ENCODE data around the gene NUAK1.

Gene NUAK1

GRCh38 chr12:106051853-106052531 is 86.8 kb downstream of the NUAK1 start:
- DNase-seq: no peak

DNA sequence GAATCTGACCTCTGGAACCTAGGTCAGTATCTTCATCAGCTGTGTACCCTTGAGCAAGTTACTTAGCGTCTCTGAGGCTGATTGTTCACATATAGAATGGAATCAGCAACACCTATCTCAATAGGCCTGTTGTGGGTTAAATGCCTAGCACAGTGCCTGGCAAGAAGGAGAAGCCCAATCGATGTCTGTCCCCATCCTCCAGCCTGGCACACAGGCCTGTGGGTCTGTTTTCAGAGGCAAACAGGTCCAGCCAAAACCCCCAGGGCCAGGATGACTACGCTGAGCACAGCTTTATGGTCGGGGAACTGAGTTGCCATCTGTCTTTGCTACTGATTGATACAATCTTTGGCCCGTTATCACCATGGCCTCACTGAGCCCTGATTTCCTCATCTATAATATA is 89.2 kb downstream of the NUAK1 start:
- no peak for DNase-seq

DNA sequence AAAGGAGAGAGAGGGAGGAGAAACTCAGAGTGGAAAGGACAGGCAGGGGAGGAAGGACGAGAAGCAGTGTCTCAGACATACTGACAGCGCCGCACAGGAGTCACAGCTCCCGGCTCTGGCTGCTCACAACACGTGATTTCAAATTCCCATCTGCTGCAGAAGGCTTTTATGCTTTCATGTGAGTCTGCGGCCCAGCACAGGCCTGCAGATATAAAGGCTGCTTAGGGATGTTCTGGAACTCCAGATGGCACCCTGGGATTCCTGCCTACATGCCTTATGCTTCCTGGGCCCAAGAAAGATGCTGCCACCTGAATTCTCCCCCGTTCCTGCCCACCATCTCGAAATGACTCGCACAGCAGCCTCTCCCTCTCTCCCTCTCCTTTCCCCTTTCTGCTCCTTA is 89.6 kb downstream of the NUAK1 start:
- no peak for DNase-seq

- no peak for DNase-seq
Observed at GRCh38 chr12:106048676-106049075, 90.1 kb downstream of the NUAK1 start.

DNA sequence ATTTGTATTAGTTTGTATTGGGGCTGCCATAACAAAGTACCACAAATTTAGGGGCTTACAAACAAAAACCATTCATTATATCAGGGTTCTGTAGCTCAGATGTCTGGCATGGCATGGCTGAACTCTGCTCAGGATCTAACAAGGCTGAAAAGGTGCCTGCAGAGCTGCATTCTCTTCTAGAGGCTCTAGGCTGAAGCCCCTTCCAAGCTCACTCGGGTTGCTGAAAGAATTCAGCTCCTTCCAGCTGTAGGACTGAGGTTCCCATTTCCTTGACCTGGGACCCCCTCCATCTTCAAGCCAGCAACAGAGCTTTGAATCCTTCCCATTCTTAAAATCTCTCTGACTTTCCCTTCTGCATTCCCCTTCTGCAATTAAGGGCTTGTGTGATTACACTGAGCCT is 90.7 kb downstream of the NUAK1 start:
- DNase-seq: no peak

- no peak for DNase-seq
Observed at GRCh38 chr12:106046947-106047346, 91.8 kb downstream of the NUAK1 start.

DNA sequence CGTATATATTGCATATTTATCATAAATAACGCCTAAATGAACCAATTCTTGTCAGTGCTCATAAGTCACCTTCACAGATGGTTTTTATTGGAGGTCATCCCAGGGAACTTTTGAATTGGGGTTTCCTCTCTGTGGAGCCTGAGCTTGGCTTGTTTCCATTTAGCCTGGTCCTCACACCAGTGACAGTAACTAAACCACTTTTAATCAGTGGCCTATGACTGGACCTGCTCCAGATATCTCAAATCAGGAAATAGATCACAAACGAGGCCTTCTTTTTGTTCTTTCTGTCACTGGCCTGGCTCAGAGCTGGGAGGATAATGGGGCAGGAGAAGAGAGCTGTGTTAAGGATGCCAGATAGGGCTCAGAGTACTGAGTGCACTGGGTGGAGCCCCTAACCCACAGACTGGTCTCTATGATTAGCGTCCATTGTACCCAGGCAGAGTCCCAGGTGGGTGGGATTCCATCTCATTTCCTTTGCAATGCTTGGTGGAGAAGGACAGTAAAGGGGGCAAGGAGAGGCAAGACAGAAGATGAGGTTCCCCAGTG is 92.4 kb downstream of the NUAK1 start:
- DNase-seq: no peak

GRCh38 chr12:106045251-106045674 is 93.5 kb downstream of the NUAK1 start:
- DNase-seq: no peak

- no peak for DNase-seq
Observed at GRCh38 chr12:106044773-106045172, 94.0 kb downstream of the NUAK1 start.

GRCh38 chr12:106042037-106042436 is 96.7 kb downstream of the NUAK1 start:
- DNase-seq: no peak

DNA sequence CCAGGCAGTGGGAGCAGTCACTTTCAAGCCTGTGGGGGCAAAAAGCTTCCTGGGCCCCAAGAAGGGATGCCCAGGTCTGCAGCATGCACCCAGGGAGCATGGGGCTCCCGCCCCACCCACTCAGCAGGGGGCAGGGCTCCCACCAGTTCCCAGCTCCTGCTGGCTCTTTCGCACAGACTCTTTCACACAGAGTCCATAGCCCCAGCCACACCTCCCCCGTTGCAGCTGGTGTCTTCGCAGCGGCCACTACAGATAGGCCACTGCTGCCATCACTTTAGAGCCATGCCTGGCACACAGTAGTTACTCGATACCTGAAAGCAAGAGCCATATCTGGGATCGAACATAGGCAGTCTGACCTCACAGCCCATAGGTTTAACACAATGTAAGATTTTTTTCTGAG is 98.2 kb downstream of the NUAK1 start:
- no peak for DNase-seq

DNA sequence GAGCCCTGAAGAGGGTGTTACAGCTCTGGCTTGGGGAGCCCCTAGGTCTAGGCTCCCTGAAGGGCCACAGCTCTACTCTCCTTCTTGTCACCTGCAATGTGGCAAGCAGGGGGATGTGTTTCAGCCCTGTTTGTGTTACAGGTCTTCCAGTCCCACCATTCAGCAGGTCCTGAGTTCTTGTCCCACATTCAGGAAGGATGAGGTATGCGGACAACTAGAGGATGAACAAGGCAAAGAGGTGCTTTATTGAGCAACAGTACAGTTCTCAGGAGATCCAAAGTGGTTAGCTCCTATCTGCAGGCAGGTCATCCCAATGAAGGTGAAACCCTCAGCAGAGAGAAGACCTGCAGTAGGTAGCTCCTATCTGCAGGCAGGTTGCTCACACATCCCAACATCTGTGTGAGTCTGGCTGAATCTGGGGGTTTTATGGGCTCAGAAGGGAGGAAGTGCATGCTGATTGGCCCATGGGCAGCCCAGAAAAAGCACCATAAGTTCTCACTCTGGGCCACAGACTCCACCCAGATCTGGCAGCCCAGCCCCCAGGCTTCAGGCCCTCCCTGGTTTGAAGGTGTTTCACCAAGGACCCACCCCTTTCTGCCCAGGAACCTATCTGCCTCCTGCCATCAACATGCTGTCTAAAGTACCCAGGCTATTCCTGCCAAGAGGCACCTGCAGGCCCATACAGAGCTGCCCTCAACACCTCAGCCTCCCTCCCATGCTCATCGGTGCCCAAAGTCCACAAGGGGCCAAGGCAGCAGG is 98.9 kb downstream of the NUAK1 start:
- DNase-seq: no peak

- no peak for DNase-seq
Observed at GRCh38 chr12:106039242-106039641, 99.5 kb downstream of the NUAK1 start.

- no peak for DNase-seq
Observed at GRCh38 chr12:106037524-106038298, 101.0 kb downstream of the NUAK1 start.

GRCh38 chr12:106035421-106035820 is 103.3 kb downstream of the NUAK1 start:
- DNase-seq: no peak

DNA sequence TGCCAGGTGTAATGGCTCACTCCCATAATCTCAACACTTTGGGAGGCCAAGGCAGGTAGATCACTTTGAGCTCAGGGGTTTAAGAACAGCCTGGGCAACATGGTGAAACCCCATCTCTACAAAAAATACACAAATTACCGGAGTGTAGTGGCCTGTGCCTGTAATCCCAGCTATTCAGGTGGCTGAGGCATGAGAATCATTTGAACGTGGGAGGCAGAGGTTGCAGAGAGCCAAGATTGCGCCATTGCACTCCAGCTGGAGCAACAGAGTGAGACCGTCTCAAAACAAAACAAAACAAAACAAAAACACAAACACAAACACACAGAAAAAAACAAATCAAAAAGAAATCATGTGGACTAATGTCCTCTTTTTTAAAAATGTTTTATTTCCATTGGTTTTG is 104.4 kb downstream of the NUAK1 start:
- no peak for DNase-seq

- no peak for DNase-seq
Observed at GRCh38 chr12:106033161-106033675, 105.5 kb downstream of the NUAK1 start.

DNA sequence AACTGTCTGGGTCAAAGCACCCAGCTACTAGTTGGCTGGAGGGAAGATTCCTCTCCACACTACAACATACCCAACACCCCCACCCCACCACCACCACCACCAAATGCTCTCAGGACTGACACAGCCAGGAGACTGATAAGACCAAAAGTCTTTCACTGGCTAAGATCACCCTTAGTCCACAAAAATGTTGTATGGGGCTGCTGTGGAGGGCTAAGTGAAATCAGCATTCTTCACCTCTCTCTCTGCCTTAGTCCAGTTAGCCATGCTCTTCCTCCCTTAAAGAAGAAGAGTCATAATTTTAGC is 106.2 kb downstream of the NUAK1 start:
- no peak for DNase-seq

GRCh38 chr12:106031761-106032622 is 106.8 kb downstream of the NUAK1 start:
- no peak for DNase-seq

DNA sequence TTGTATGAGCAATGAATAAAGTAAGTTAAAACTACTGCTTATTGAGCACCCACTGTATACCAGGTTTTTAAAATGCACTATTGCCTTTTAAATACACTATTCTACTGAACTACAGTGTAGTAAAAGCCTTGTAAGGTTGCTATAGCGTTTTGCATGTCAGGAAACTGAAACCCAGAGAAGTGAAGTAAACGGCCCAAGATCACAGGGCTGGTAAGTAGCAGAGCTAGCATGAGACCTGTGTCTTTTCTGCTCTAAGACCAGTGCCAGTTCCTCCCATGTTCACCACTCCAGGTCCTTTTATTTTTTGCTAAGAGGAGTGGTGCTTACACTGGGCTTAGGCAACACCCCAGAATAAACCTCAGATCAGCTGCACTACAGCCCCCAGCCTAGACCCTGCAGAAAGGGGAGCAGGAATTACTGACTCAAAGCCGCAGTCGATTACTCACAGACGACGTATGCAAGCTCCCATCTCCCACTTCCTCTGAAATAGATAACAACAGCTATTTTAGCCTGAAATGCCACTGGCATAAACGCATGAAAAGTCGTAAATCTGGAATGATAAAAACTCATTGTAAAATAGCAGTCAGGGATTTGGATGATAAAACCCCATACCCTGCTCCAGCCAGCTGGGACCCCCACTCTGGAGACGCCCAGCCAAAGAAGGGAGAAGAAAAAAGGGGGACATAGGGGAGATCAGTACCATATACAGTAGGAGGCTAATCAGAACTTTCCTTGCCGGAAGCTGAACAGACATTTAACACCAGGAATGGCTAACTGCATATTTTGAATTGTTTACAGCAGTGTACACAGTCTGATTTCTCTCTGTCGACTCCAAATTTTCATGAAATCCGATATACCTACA is 108.3 kb downstream of the NUAK1 start:
- no peak for DNase-seq

DNA sequence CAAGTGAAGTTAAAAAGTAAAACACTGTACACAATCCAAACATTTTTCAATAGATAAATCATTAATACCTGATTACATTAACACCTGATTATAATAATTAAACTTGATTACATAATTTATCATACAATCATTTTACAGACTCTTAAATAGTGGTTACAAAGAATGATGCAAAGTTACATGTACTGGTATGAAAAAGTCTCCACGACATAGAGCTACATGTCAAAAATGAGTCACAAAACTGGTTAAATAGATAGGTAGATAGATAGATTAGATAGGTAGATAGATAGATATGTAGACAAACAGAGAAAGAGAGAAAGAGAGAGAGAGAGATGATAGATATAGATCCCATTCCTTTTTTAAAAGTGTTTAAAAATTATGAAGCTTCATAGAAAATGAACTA is 109.2 kb downstream of the NUAK1 start:
- no peak for DNase-seq
